ENCODE data around the gene MORC4. TPM values are rescaled to one million over a fixed set of nuclear protein-coding genes. Genes with fewer than 3 reads are reported as not detected.

The MORC4 gene
- total RNA-seq, 5 donors from 2014 or later (not counting 1 experiment from before 2014, with no cell fraction given): 8.8 to 12.1 (median 10.2) TPM

- no peaks in the 10 kb centered on the region for H3K9me3 ChIP-seq
- Mint-ChIP-seq H3K4me3 (no peak overlapping the region), H3K27ac (no peak overlapping the region), H3K9me3 (no peaks in the 10 kb centered on the region), H3K4me1 (no peaks in the 10 kb centered on the region), H3K27me3 (peaks cover 0 to 15% of the 10 kb centered on the region in 2 donors), H3K36me3 (peaks cover 18% of the 10 kb centered on the region)
- WGBS (ENCODE audit: insufficient coverage): 100% methylated on average over 1 of the region's 6 CpGs
- H3K27me3 ChIP-seq (replicated peaks in 1 of 2; ENCODE audit: control insufficient read depth in 2 of 2, extremely low read depth in 1 of 2, insufficient read depth in 2 of 2, low read length in 1 of 2): no peaks in the 10 kb centered on the region
- no peaks in the 10 kb centered on the region for H3K4me1 ChIP-seq (ENCODE audit: control insufficient read depth in 1 of 2, extremely low read depth in 1 of 2, insufficient read depth in 2 of 2, low read length in 2 of 2)
- CTCF ChIA-PET: interaction anchor here in 1 of 2 donors (0.6 kb wide), 1 partner anchor 10 kb away, joined by 5 read pairs; no protein-coding TSS in a partner anchor
- H3K4me3 ChIP-seq (ENCODE audit: control insufficient read depth in 1 of 2, extremely low read depth in 1 of 2, low read length in 1 of 2): no peak overlapping the region
- no peak for DNase-seq
- H3K36me3 ChIP-seq (ENCODE audit: control insufficient read depth in 2 of 2, extremely low read depth in 1 of 2, insufficient read depth in 1 of 2, low read length in 1 of 2): peaks cover 0 to under 1% of the 10 kb centered on the region in 2 donors
- no peak for ATAC-seq (replicated peaks in 1 of 4)
- H3K27ac ChIP-seq (ENCODE audit: low read length): no peak overlapping the region
- POLR2A ChIA-PET: no interaction called here
Measured at GRCh38 chrX:106951230-106951629, 48.8 kb downstream of the MORC4 start.

DNA sequence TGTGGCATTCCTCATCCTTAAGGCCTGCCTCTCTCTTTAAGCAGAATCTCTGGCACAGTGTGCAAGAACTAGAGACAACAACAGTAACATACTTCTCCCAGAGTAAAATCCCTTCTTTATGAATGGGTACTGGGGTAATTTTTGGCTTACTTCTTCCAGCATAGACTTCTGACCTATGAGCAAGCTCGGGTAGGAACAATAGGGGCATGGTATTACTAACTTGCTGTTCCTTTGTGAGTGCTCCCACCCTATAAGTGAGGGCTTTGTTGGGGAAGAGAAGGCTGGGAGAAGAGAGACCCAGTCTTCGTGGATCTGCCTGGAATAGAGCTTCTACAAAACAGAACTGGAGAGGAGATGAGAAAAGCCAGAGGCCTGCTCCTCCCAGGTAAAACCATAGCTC lies 49.6 kb downstream of the MORC4 start:
- WGBS (ENCODE audit: insufficient coverage): no CpG with 5 or more reads among the region's 2 CpGs
- H3K4me1 Mint-ChIP-seq: no peaks in the 10 kb centered on the region
- no peaks in the 10 kb centered on the region for H3K36me3 ChIP-seq (ENCODE audit: control insufficient read depth in 2 of 2, extremely low read depth in 1 of 2, insufficient read depth in 1 of 2, low read length in 1 of 2)
- ChIA-PET POLR2A (no interaction called here), CTCF (no interaction called here)
- H3K27me3 Mint-ChIP-seq: peaks cover 0 to 11% of the 10 kb centered on the region in 2 donors
- ATAC-seq (replicated peaks in 1 of 4) (no peak), DNase-seq (no peak)
- no peaks in the 10 kb centered on the region for H3K27me3 ChIP-seq (replicated peaks in 1 of 2; ENCODE audit: control insufficient read depth in 2 of 2, extremely low read depth in 1 of 2, insufficient read depth in 2 of 2, low read length in 1 of 2)
- H3K27ac Mint-ChIP-seq: no peak overlapping the region
- no peak overlapping the region for H3K27ac ChIP-seq (ENCODE audit: low read length)
- H3K4me3 ChIP-seq (ENCODE audit: control insufficient read depth in 1 of 2, extremely low read depth in 1 of 2, low read length in 1 of 2): no peak overlapping the region
- no peaks in the 10 kb centered on the region for H3K9me3 Mint-ChIP-seq
- H3K36me3 Mint-ChIP-seq: peaks cover 14% of the 10 kb centered on the region
- H3K4me3 Mint-ChIP-seq: no peak overlapping the region
- no peaks in the 10 kb centered on the region for H3K4me1 ChIP-seq (ENCODE audit: control insufficient read depth in 1 of 2, extremely low read depth in 1 of 2, insufficient read depth in 2 of 2, low read length in 2 of 2)
- H3K9me3 ChIP-seq: no peaks in the 10 kb centered on the region

GRCh38 chrX:106949366-106949765 lies 50.6 kb downstream of the MORC4 start:
- no peaks in the 10 kb centered on the region for H3K27me3 ChIP-seq (replicated peaks in 1 of 2; ENCODE audit: control insufficient read depth in 2 of 2, extremely low read depth in 1 of 2, insufficient read depth in 2 of 2, low read length in 1 of 2)
- Mint-ChIP-seq H3K27ac (no peak overlapping the region), H3K9me3 (no peaks in the 10 kb centered on the region), H3K36me3 (peaks cover 12% of the 10 kb centered on the region), H3K4me3 (no peak overlapping the region), H3K27me3 (peaks cover 0 to 14% of the 10 kb centered on the region in 2 donors), H3K4me1 (no peaks in the 10 kb centered on the region)
- no CpG with 5 or more reads among the region's 1 CpG for WGBS (ENCODE audit: insufficient coverage)
- H3K27ac ChIP-seq (ENCODE audit: low read length): no peak overlapping the region
- no peak for DNase-seq
- no peaks in the 10 kb centered on the region for H3K9me3 ChIP-seq
- no peak overlapping the region for H3K4me3 ChIP-seq (ENCODE audit: control insufficient read depth in 1 of 2, extremely low read depth in 1 of 2, low read length in 1 of 2)
- H3K4me1 ChIP-seq (ENCODE audit: control insufficient read depth in 1 of 2, extremely low read depth in 1 of 2, insufficient read depth in 2 of 2, low read length in 2 of 2): no peaks in the 10 kb centered on the region
- ATAC-seq (replicated peaks in 1 of 4): no peak
- ChIA-PET CTCF (interaction anchor here in 1 of 2 donors (0.6 kb wide), 1 partner anchor 51 kb away, joined by 7 read pairs; no protein-coding TSS in a partner anchor), POLR2A (no interaction called here)
- no peaks in the 10 kb centered on the region for H3K36me3 ChIP-seq (ENCODE audit: control insufficient read depth in 2 of 2, extremely low read depth in 1 of 2, insufficient read depth in 1 of 2, low read length in 1 of 2)

- Mint-ChIP-seq H3K36me3 (peaks cover 12% of the 10 kb centered on the region), H3K4me1 (no peaks in the 10 kb centered on the region), H3K4me3 (no peak overlapping the region), H3K27ac (no peak overlapping the region), H3K27me3 (peaks cover 0 to 14% of the 10 kb centered on the region in 2 donors), H3K9me3 (no peaks in the 10 kb centered on the region)
- Histone ChIP-seq H3K27me3 (replicated peaks in 1 of 2; ENCODE audit: control insufficient read depth in 2 of 2, extremely low read depth in 1 of 2, insufficient read depth in 2 of 2, low read length in 1 of 2) (no peaks in the 10 kb centered on the region), H3K9me3 (no peaks in the 10 kb centered on the region), H3K27ac (ENCODE audit: low read length) (no peak overlapping the region), H3K4me1 (ENCODE audit: control insufficient read depth in 1 of 2, extremely low read depth in 1 of 2, insufficient read depth in 2 of 2, low read length in 2 of 2) (no peaks in the 10 kb centered on the region), H3K4me3 (ENCODE audit: control insufficient read depth in 1 of 2, extremely low read depth in 1 of 2, low read length in 1 of 2) (no peak overlapping the region), H3K36me3 (ENCODE audit: control insufficient read depth in 2 of 2, extremely low read depth in 1 of 2, insufficient read depth in 1 of 2, low read length in 1 of 2) (no peaks in the 10 kb centered on the region)
- ChIA-PET CTCF (no interaction called here), POLR2A (no interaction called here)
- no peak for DNase-seq
- WGBS (ENCODE audit: insufficient coverage): no CpG with 5 or more reads among the region's 3 CpGs
- ATAC-seq (replicated peaks in 1 of 4): no peak
Measured at GRCh38 chrX:106948641-106949040, 51.4 kb downstream of the MORC4 start.

DNA sequence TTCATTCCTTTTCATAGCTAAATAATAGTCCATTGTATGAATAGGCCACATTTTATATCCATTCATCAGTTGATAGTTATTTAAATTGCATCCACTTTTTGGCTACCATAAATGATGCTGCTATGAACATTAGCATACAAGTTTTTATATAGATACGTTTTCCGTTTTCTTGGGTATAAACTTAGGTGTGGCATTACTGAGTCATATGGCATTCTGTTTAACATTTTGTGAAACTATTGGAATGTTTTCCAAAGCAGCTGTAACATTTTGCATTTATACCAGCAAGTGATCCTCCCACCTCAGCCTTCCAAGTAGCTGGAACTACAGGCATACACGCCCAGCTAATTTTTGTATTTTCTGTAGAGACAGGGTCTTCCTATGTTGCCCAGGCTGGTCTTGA lies 53.5 kb downstream of the MORC4 start:
- Histone ChIP-seq H3K4me3 (ENCODE audit: control insufficient read depth in 1 of 2, extremely low read depth in 1 of 2, low read length in 1 of 2) (no peak overlapping the region), H3K27ac (ENCODE audit: low read length) (no peak overlapping the region), H3K27me3 (replicated peaks in 1 of 2; ENCODE audit: control insufficient read depth in 2 of 2, extremely low read depth in 1 of 2, insufficient read depth in 2 of 2, low read length in 1 of 2) (no peaks in the 10 kb centered on the region), H3K9me3 (no peaks in the 10 kb centered on the region), H3K36me3 (ENCODE audit: control insufficient read depth in 2 of 2, extremely low read depth in 1 of 2, insufficient read depth in 1 of 2, low read length in 1 of 2) (no peaks in the 10 kb centered on the region), H3K4me1 (ENCODE audit: control insufficient read depth in 1 of 2, extremely low read depth in 1 of 2, insufficient read depth in 2 of 2, low read length in 2 of 2) (no peaks in the 10 kb centered on the region)
- Mint-ChIP-seq H3K27me3 (peaks cover 0 to 15% of the 10 kb centered on the region in 2 donors), H3K27ac (no peak overlapping the region), H3K9me3 (no peaks in the 10 kb centered on the region), H3K36me3 (peaks cover 24% of the 10 kb centered on the region), H3K4me3 (no peak overlapping the region), H3K4me1 (no peaks in the 10 kb centered on the region)
- ChIA-PET POLR2A (interaction anchor here (0.6 kb wide), 2 partner anchors 208 to 237 kb away, joined by 3 read pairs; no protein-coding TSS in a partner anchor), CTCF (interaction anchor here in 1 of 2 donors (0.6 kb wide), 1 partner anchor 45 kb away, joined by 3 read pairs; no protein-coding TSS in a partner anchor)
- WGBS (ENCODE audit: insufficient coverage): no CpG with 5 or more reads among the region's 3 CpGs
- ATAC-seq (replicated peaks in 1 of 4) (no peak), DNase-seq (no peak)

- ATAC-seq (replicated peaks in 1 of 4) (no peak), DNase-seq (no peak)
- Mint-ChIP-seq H3K4me3 (no peak overlapping the region), H3K36me3 (peaks cover 20% of the 10 kb centered on the region), H3K9me3 (no peaks in the 10 kb centered on the region), H3K27ac (no peak overlapping the region), H3K4me1 (no peaks in the 10 kb centered on the region), H3K27me3 (peaks cover 0 to 11% of the 10 kb centered on the region in 2 donors)
- H3K4me1 ChIP-seq (ENCODE audit: control insufficient read depth in 1 of 2, extremely low read depth in 1 of 2, insufficient read depth in 2 of 2, low read length in 2 of 2): no peaks in the 10 kb centered on the region
- CTCF ChIA-PET: no interaction called here
- H3K4me3 ChIP-seq (ENCODE audit: control insufficient read depth in 1 of 2, extremely low read depth in 1 of 2, low read length in 1 of 2): no peak overlapping the region
- no peak overlapping the region for H3K27ac ChIP-seq (ENCODE audit: low read length)
- no peaks in the 10 kb centered on the region for H3K9me3 ChIP-seq
- POLR2A ChIA-PET: no interaction called here
- no peaks in the 10 kb centered on the region for H3K36me3 ChIP-seq (ENCODE audit: control insufficient read depth in 2 of 2, extremely low read depth in 1 of 2, insufficient read depth in 1 of 2, low read length in 1 of 2)
- WGBS (ENCODE audit: insufficient coverage): no CpG with 5 or more reads among the region's 1 CpG
- H3K27me3 ChIP-seq (replicated peaks in 1 of 2; ENCODE audit: control insufficient read depth in 2 of 2, extremely low read depth in 1 of 2, insufficient read depth in 2 of 2, low read length in 1 of 2): peaks cover 0 to 2% of the 10 kb centered on the region in 2 experiments
Measured at GRCh38 chrX:106940068-106940467, 59.9 kb downstream of the MORC4 start.

GRCh38 chrX:106939566-106939965 lies 60.4 kb downstream of the MORC4 start:
- H3K27me3 ChIP-seq (replicated peaks in 1 of 2; ENCODE audit: control insufficient read depth in 2 of 2, extremely low read depth in 1 of 2, insufficient read depth in 2 of 2, low read length in 1 of 2): peaks cover 0 to 2% of the 10 kb centered on the region in 2 experiments
- peaks cover 20% of the 10 kb centered on the region for H3K36me3 Mint-ChIP-seq
- peaks cover 0 to 9% of the 10 kb centered on the region in 2 donors for H3K27me3 Mint-ChIP-seq
- no peaks in the 10 kb centered on the region for H3K4me1 Mint-ChIP-seq
- ATAC-seq (replicated peaks in 1 of 4) (no peak), DNase-seq (no peak)
- no peaks in the 10 kb centered on the region for H3K9me3 Mint-ChIP-seq
- no CpG with 5 or more reads among the region's 3 CpGs for WGBS (ENCODE audit: insufficient coverage)
- ChIA-PET CTCF (no interaction called here), POLR2A (no interaction called here)
- no peak overlapping the region for H3K4me3 Mint-ChIP-seq
- no peaks in the 10 kb centered on the region for H3K4me1 ChIP-seq (ENCODE audit: control insufficient read depth in 1 of 2, extremely low read depth in 1 of 2, insufficient read depth in 2 of 2, low read length in 2 of 2)
- H3K9me3 ChIP-seq: no peaks in the 10 kb centered on the region
- H3K27ac Mint-ChIP-seq: no peak overlapping the region
- no peak overlapping the region for H3K27ac ChIP-seq (ENCODE audit: low read length)
- no peak overlapping the region for H3K4me3 ChIP-seq (ENCODE audit: control insufficient read depth in 1 of 2, extremely low read depth in 1 of 2, low read length in 1 of 2)
- no peaks in the 10 kb centered on the region for H3K36me3 ChIP-seq (ENCODE audit: control insufficient read depth in 2 of 2, extremely low read depth in 1 of 2, insufficient read depth in 1 of 2, low read length in 1 of 2)
